SK-N-MC (cell line): ENCODE results near the gene ZNF497.

Source experiments
- EZH2 ChIP-seq: fragments of 200-600 bp; sonication (generic); IDR thresholded peaks from one replicate; pipeline ENCODE4 v1.6.1; 2017; ENCODE audit warnings: antibody characterized with exemption
- FOXP2 ChIP-seq: optimal IDR thresholded peaks from 2 replicates; pipeline ENCODE3; 2011; ENCODE audit warnings: mild to moderate bottlenecking, moderate library complexity; ENCODE audit not compliant: insufficient read depth; ENCODE audit errors: extremely low read length, control extremely low read depth
- POLR2AphosphoS5 ChIP-seq: IDR thresholded peaks from 2 replicates; pipeline ENCODE4 v1.6.1; 2012; ENCODE audit warnings: mild to moderate bottlenecking, low read depth, low read length, borderline replicate concordance

- TF ChIP-seq EZH2 (no peak), POLR2AphosphoS5 (no peak), FOXP2 (no peak)
These were observed 32.3 kb upstream of the ZNF497 start for GRCh38 chr19:58394821-58395219.
